Thyroid gland (tissue), 4 donors: ENCODE measurements around the gene SIRT3. TPM values are rescaled to one million over a fixed set of nuclear protein-coding genes. Genes with fewer than 3 reads are reported as not detected.

ENCODE experiments used
- DNase-seq, 2 donors: peaks; one replicate each; pipeline ENCODE4 v3.0.0-alpha.2; 2019
- H3K27ac ChIP-seq, 3 donors: fragments of 200-600 bp; sonication (generic); 1 replicate in 2 of 3; 2 replicates in 1 of 3; pipeline ENCODE4 v1.5.1; 2016 to 2019; ENCODE audit warnings: mild to moderate bottlenecking in 1 of 3, moderate library complexity in 1 of 3
- H3K27me3 ChIP-seq: fragments of 200-600 bp; sonication (generic); one replicate; pipeline ENCODE4 v1.5.1; 2019
- H3K36me3 ChIP-seq, 2 donors: fragments of 200-600 bp; sonication (generic); one replicate each; pipeline ENCODE4 v1.5.1; 2016 to 2019
- H3K4me1 ChIP-seq, 2 donors: fragments of 200-600 bp; sonication (generic); one replicate each; pipeline ENCODE4 v1.5.1; 2017 to 2019
- H3K4me3 ChIP-seq, 3 donors: fragments of 200-600 bp; sonication (generic); replicated peaks in 1 of 3; 1 replicate in 2 of 3; 2 replicates in 1 of 3; pipeline ENCODE4 v1.5.1; 2016; ENCODE audit warnings: mild to moderate bottlenecking in 1 of 3
- H3K9me3 ChIP-seq: fragments of 200-600 bp; sonication (generic); one replicate; pipeline ENCODE4 v1.5.1; 2017
- POLR2A ChIP-seq, 2 donors: fragments of 450-650 bp; IDR thresholded peaks; one replicate each; pipeline ENCODE4 v1.6.1; 2017; ENCODE audit warnings: antibody characterized with exemption in 2 of 2, mild to moderate bottlenecking in 2 of 2, moderate library complexity in 1 of 2
- WGBS, 2 donors: methylation state at CpG; one replicate each; pipeline ENCODE4 v1.1.5; 2017; 5-methylcytosine and 5-hydroxymethylcytosine counted together
- intact Hi-C: fragments of 100-400 bp; cut with DNase I; formaldehyde crosslinking; loops from one replicate; pipeline ENCODE4 v1.15.1; 2023
- total RNA-seq, 4 donors: library from RNA; depleted of rRNA; stranded (reverse); fragments of >200 nt; gene quantifications; one replicate each; pipeline ENCODE4 v1.2.3, GENCODE V29; 2016
- TF ChIP-seq, protein P1 (sequence below), 6 experiments: fragments of 200-600 bp in 3 of 6; fragments of 450-650 bp in 3 of 6; sonication (generic) in 3 of 6; IDR thresholded peaks; one replicate each; pipeline ENCODE4 v1.5.1; 2016 to 2019; ENCODE audit warnings: antibody characterized with exemption in 6 of 6, mild to moderate bottlenecking in 2 of 6, inconsistent platforms in 1 of 6, moderate library complexity in 1 of 6

SIRT3 gene
- 10 to 100 TPM; 14.3 to 21.2 (median 17.0) TPM for total RNA-seq

DNA sequence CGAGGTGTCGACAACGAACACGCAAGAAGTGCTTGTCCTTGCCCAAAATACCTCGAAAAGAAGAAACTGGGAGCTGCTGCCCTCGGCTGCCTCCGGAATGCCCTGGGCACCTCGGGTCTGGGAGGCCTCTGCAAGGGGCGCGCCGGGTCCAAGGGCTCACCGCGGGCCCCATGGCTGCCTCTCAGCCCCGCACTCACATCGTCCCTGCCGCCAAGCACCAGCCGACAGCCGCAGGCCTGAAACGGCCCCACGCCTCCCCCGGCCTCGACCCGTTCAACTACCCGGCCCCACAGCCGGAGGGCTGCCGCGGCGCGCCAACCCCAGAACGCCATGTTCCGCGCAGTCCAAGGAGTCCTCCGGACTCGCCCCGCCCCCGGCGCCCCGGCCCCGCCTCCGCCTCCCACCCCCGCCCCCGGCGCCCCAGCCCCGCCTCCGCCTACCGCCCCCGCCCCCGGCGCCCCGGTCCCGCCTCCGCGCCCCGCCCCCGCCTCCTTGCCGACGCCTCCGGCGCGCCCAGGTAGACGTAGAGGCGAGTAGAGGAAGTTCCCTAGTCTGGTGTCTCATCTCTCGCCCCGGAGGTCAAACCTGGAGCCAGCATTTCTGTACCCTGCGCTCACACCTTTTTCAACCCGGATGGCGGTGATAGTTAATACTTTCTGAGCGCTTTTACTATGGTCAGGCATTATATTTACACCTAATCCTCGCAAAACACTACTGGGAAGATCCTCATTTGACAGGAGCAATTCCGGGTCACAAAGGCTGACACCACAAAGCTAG is at the start of gene SIRT3:
TSS of gene SIRT3 (minus strand) at position 346 of the 777 bp plus-strand sequence. CDS start at position 332, 14 bp downstream.
- peak; percentile 83 to 86 for DNase-seq

GRCh38 chr11:285894-286220 is 49.7 kb upstream of the SIRT3 start:
- peaks cover 17 to 26% of the 10 kb centered on the region in 2 donors for H3K4me1 ChIP-seq
- intact Hi-C loops: loop anchor here (10.0 kb wide), 1 partner anchor 81 kb away; the partner anchor contains the start of genes BET1L and RIC8A
- no peak overlapping the region for H3K27ac ChIP-seq
- H3K9me3 ChIP-seq: no peaks in the 10 kb centered on the region
- 78 to 84% methylated on average over 8 of the region's 8 CpGs for WGBS, 2 donors
- TF ChIP-seq, protein P1, sequence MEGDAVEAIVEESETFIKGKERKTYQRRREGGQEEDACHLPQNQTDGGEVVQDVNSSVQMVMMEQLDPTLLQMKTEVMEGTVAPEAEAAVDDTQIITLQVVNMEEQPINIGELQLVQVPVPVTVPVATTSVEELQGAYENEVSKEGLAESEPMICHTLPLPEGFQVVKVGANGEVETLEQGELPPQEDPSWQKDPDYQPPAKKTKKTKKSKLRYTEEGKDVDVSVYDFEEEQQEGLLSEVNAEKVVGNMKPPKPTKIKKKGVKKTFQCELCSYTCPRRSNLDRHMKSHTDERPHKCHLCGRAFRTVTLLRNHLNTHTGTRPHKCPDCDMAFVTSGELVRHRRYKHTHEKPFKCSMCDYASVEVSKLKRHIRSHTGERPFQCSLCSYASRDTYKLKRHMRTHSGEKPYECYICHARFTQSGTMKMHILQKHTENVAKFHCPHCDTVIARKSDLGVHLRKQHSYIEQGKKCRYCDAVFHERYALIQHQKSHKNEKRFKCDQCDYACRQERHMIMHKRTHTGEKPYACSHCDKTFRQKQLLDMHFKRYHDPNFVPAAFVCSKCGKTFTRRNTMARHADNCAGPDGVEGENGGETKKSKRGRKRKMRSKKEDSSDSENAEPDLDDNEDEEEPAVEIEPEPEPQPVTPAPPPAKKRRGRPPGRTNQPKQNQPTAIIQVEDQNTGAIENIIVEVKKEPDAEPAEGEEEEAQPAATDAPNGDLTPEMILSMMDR (IDR thresholded peaks at IDR 0.05): no peak
- no peak for TF ChIP-seq POLR2A (IDR thresholded peaks at IDR 0.05)
- H3K4me3 ChIP-seq: no peak overlapping the region
- no peaks in the 10 kb centered on the region for H3K36me3 ChIP-seq
- H3K27me3 ChIP-seq: peaks cover 8% of the 10 kb centered on the region
- no peak for DNase-seq

More for the DNA sequence above, at the start of gene SIRT3:
- WGBS, 2 donors: 0 to 2% methylated on average over 19 to 22 of the region's 70 CpGs
- Histone ChIP-seq H3K27me3 (no peaks in the 10 kb centered on the region), H3K4me1 (peaks cover 17 to 18% of the 10 kb centered on the region in 2 donors), H3K9me3 (no peaks in the 10 kb centered on the region), H3K27ac (peak within 1 kb of the TSS; percentile 96 to 99 (median 96)), H3K4me3 (peak within 1 kb of the TSS; percentile 73 to 93 (median 83)), H3K36me3 (peaks cover 0 to 9% of the 10 kb centered on the region in 2 donors)
- intact Hi-C loops: loop anchor here (5.0 kb wide), 1 partner anchor 34 kb away; no protein-coding TSS in a partner anchor
- TF ChIP-seq, protein P1 (IDR thresholded peaks at IDR 0.05): peak in 4 of 6 experiments; percentile 34 to 63 (median 41)
- peak in 1 of 2 donors; percentile 72 for TF ChIP-seq POLR2A (IDR thresholded peaks at IDR 0.05)

GRCh38 chr11:285021-285893 is 49.1 kb upstream of the SIRT3 start:
- Histone ChIP-seq H3K27me3 (peaks cover 14% of the 10 kb centered on the region), H3K4me1 (peaks cover 18 to 32% of the 10 kb centered on the region in 2 donors), H3K36me3 (no peaks in the 10 kb centered on the region), H3K27ac (no peak overlapping the region), H3K9me3 (no peaks in the 10 kb centered on the region), H3K4me3 (no peak overlapping the region)
- 81 to 86% methylated on average over 17 to 29 of the region's 29 CpGs for WGBS, 2 donors
- DNase-seq: no peak
- TF ChIP-seq, protein P1 (IDR thresholded peaks at IDR 0.05): no peak
- intact Hi-C loops: loop anchor here (10.0 kb wide), 1 partner anchor 80 kb away; the partner anchor contains the start of genes BET1L and RIC8A

DNA sequence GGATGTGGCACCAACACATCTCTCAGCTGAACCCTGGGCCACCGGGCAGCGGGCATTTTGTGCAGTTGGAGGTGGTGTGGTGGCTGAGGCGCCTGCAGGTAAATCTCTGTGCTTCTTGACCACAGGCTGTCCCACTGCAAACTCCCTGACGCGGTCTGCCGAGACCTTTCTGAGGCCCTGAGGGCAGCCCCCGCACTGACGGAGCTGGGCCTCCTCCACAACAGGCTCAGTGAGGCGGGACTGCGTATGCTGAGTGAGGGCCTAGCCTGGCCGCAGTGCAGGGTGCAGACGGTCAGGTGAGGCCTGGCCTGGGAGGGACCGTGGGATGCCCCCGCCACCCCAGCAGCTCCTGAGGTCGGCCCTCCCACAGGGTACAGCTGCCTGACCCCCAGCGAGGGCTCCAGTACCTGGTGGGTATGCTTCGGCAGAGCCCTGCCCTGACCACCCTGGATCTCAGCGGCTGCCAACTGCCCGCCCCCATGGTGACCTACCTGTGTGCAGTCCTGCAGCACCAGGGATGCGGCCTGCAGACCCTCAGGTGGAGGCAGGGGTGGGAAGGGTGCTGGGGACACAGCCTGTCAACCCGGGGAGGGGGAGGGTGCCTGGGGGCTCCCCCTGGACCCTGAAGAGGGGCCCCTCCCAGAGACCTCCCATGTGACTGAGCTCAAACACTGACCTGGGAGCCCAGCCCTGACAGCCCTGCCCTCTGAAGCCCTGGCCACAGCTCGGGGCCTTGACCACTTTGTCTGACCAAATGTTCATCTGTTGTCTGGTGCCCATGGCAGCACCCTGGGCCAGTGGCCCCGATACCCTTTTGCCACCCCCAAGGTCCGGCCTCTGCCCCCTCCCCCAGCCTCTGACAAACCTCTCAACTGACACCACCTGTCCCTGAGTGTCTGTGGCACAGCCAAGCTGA is 48.2 kb upstream of the SIRT3 start:
- H3K36me3 ChIP-seq: no peaks in the 10 kb centered on the region
- DNase-seq: no peak
- no peak overlapping the region for H3K27ac ChIP-seq
- WGBS, 2 donors: 75 to 82% methylated on average over 5 to 12 of the region's 24 CpGs
- TF ChIP-seq, protein P1 (IDR thresholded peaks at IDR 0.05): no peak
- no peak for TF ChIP-seq POLR2A (IDR thresholded peaks at IDR 0.05)
- no peak overlapping the region for H3K4me3 ChIP-seq
- peaks cover 23% of the 10 kb centered on the region for H3K27me3 ChIP-seq
- H3K4me1 ChIP-seq: peaks cover 14 to 33% of the 10 kb centered on the region in 2 donors
- H3K9me3 ChIP-seq: no peaks in the 10 kb centered on the region
- intact Hi-C loops: loop anchor here (10.0 kb wide), 1 partner anchor 80 kb away; the partner anchor contains the start of genes BET1L and RIC8A
